Glomerular visceral epithelial cell (primary cell): ENCODE measurements around the gene NEIL3.

Experiments
- DNase-seq: peaks from one replicate; pipeline ENCODE4 v3.0.0-alpha.2; 2016; ENCODE audit errors: extremely low spot score

The NEIL3 gene

GRCh38 chr4:177411996-177412395 is 102.3 kb downstream of the NEIL3 start:
- DNase-seq, result no peak
